Measurements from ENCODE around the gene PTPN5.

DNA sequence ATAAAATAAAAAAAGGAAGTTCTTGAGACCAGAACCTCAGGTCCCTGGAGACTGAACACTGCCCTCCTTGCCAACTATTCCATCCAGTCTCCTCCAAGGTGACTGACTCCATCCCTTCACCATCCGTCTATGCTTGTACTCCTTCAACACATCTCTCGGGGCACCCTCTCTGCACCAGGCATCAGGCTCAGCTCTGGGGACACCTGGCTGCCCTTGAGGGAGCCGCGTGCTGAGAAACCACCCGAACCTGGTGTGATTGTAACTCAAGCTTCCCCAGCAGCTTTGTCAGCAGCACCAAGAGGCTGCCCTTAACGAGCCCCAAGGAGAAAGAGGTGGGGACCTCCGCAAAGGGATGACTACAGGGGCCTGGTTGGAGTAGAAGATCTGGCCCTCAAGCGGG is 1.7 kb downstream of the PTPN5 start:
- TF ChIP-seq, protein P1, sequence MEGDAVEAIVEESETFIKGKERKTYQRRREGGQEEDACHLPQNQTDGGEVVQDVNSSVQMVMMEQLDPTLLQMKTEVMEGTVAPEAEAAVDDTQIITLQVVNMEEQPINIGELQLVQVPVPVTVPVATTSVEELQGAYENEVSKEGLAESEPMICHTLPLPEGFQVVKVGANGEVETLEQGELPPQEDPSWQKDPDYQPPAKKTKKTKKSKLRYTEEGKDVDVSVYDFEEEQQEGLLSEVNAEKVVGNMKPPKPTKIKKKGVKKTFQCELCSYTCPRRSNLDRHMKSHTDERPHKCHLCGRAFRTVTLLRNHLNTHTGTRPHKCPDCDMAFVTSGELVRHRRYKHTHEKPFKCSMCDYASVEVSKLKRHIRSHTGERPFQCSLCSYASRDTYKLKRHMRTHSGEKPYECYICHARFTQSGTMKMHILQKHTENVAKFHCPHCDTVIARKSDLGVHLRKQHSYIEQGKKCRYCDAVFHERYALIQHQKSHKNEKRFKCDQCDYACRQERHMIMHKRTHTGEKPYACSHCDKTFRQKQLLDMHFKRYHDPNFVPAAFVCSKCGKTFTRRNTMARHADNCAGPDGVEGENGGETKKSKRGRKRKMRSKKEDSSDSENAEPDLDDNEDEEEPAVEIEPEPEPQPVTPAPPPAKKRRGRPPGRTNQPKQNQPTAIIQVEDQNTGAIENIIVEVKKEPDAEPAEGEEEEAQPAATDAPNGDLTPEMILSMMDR (conservative IDR thresholded peaks at IDR 0.05; ENCODE audit: low read length): no peak
- TF ChIP-seq EZH2phosphoT487 (IDR thresholded peaks at IDR 0.05; ENCODE audit: borderline replicate concordance, low read depth, low read length): no peak
